ENCODE measurements around the gene ACSS3.

GRCh38 chr12:81150382-81150781 is 72.5 kb downstream of the ACSS3 start:
- TF ChIP-seq CTCF (IDR thresholded peaks at IDR 0.05; ENCODE audit: low read depth, low read length, missing input control), result no peak
- TF ChIP-seq, protein P1, sequence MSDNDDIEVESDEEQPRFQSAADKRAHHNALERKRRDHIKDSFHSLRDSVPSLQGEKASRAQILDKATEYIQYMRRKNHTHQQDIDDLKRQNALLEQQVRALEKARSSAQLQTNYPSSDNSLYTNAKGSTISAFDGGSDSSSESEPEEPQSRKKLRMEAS (IDR thresholded peaks at IDR 0.05), result no peak
- TF ChIP-seq SP1 (IDR thresholded peaks at IDR 0.05), result no peak
- TF ChIP-seq YY1 (IDR thresholded peaks at IDR 0.05), result no peak

Data from liver (tissue), 3 donors.